GM10248 (cell line): ENCODE measurements around the gene PRKCB.

Experiments
- CTCF ChIA-PET: fragments of 300-600 bp; sonication (Branson Sonifier 250); formaldehyde crosslinking; extraction: SDS; loops from one replicate; lab custom pipeline; 2021; ENCODE audit warnings: antibody characterized with exemption; lab: Yijun Ruan, JAX
- POLR2A ChIA-PET: fragments of 350-650 bp; sonication (Branson Sonifier 250); formaldehyde crosslinking; extraction: SDS; loops from one replicate; lab custom pipeline; 2020; ENCODE audit warnings: antibody characterized with exemption; lab: Yijun Ruan, JAX
- DNase-seq: peaks from one replicate; pipeline ENCODE4 v3.0.0; 2012; ENCODE audit errors: extremely low spot score
- TF ChIP-seq, protein P1 (sequence below): IDR thresholded peaks from 2 replicates; pipeline ENCODE4 v1.5.1; 2012; ENCODE audit warnings: mild to moderate bottlenecking, low read depth; ENCODE audit errors: extremely low read depth, missing control alignments, control extremely low read depth

Gene PRKCB

DNA sequence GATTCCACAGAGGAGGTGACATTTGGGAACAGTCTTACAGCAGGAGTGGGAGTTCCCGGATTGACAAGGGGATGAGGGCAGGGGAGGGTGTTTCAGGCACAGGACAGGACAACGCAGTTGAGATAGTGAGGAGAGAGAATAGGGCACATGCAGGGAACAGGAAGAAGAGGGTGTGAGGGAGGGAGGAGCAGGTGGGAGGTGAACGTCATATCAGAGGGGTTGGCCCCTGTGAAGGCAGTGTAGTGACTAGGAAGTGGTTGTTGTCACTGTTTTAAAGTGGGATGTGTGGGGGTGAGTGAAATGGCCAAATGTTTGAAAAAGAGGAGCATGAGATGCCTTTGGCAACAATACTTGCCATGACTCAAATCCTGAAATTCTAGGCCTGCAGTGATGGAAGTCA, 12.2 kb downstream of the PRKCB start:
- TF ChIP-seq, protein P1, sequence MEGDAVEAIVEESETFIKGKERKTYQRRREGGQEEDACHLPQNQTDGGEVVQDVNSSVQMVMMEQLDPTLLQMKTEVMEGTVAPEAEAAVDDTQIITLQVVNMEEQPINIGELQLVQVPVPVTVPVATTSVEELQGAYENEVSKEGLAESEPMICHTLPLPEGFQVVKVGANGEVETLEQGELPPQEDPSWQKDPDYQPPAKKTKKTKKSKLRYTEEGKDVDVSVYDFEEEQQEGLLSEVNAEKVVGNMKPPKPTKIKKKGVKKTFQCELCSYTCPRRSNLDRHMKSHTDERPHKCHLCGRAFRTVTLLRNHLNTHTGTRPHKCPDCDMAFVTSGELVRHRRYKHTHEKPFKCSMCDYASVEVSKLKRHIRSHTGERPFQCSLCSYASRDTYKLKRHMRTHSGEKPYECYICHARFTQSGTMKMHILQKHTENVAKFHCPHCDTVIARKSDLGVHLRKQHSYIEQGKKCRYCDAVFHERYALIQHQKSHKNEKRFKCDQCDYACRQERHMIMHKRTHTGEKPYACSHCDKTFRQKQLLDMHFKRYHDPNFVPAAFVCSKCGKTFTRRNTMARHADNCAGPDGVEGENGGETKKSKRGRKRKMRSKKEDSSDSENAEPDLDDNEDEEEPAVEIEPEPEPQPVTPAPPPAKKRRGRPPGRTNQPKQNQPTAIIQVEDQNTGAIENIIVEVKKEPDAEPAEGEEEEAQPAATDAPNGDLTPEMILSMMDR: no peak
- ChIA-PET CTCF (interaction anchor here (1.1 to 1.8 kb wide), 5 partner anchors 9 to 169 kb away, joined by 3 to 6 read pairs (median 4); no protein-coding TSS in a partner anchor), POLR2A (no interaction called here)
- DNase-seq: no peak

DNA sequence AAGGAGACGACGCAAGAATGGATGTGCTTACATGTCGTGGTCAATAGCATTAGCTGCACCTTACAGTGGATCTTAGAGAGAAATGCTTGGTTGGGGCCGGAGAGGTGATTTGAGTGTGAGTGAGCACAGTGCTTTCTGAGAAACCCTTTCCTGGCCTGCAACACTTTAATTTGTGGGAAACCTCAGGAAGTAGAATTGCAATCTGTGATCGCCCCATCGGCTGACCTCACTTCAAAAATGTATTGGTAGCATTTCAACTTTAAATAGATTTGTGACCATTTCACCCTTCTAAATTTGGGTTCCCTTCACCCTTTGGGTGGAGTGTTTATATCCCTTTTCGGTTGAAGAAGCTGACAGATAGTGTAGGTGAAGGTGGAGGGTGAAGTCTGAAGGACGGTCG, 13.2 kb downstream of the PRKCB start:
- ChIA-PET CTCF (interaction anchor here (1.1 to 1.9 kb wide), 5 partner anchors 8 to 168 kb away, joined by 3 to 6 read pairs (median 4); no protein-coding TSS in a partner anchor), POLR2A (no interaction called here)
- no peak for DNase-seq
- TF ChIP-seq, protein P1: no peak

DNA sequence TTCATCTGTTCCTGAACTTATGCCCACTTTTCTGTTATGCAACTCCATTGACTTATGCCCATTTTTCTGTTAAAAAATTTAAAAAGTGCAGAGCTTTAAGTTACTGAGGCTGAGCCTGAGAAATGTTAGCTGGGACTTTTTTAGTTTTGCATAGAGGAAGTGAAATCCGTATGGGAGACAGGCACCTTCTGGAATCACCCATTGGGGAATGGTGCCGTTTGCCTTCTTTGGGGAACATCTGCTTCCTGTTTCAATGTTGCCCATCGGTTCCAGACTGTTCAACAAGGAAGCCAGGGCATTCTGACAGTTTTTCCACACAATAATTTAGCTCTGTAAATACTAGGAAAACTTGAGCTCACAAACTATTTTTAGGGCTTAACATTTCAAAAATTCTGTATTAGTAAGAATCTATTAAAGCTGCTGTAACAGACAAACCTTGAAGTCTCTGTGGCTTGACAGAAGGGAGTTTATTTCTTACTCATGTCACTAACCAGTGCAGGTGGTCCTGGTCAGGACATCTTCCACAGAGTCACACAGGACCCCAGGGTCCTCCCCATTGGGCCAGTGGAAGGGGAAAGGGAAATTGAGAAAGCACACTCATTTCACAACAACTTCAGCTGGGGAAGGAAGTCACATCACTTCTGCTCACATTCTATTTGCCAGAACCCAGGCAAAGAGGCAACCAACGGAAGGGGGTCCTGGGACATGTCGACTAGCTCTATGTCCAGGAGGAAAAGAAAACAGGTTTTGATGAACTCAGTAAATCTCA, 17.2 kb downstream of the PRKCB start:
- no peak for DNase-seq
- ChIA-PET CTCF (interaction anchor here (1.0 to 2.0 kb wide), 7 partner anchors 8 to 157 kb away, joined by 3 to 9 read pairs (median 4); no protein-coding TSS in a partner anchor), POLR2A (interaction anchor here (1.0 kb wide), 1 partner anchor 12 kb away, joined by 3 read pairs; no protein-coding TSS in a partner anchor)
- TF ChIP-seq, protein P1: no peak

DNA sequence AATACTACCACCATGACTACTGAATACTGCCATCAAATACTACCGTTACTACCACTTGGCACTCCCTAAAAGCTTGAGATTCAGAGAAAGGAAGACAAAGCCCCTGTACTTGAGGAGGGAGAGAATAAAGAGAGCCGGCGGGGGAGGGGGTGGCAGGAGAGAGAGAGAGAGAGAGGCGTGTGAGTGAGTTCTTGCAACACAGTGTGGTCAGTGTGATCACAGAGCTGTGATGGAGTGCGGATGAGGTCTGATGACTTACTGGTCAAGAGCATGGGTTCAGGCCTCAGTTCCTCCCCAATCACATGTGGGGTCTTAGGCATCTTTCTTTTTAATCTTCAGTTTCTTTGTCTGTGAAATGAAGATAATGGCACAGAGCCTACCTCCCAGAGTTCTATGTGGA, 19.2 kb downstream of the PRKCB start:
- no peak for DNase-seq
- TF ChIP-seq, protein P1: no peak
- ChIA-PET CTCF (interaction anchor here (1.0 to 1.6 kb wide), 5 partner anchors 9 to 155 kb away, joined by 3 to 4 read pairs (median 3); no protein-coding TSS in a partner anchor), POLR2A (interaction anchor here (0.6 kb wide), 1 partner anchor 158 kb away, joined by 3 read pairs; no protein-coding TSS in a partner anchor)

DNA sequence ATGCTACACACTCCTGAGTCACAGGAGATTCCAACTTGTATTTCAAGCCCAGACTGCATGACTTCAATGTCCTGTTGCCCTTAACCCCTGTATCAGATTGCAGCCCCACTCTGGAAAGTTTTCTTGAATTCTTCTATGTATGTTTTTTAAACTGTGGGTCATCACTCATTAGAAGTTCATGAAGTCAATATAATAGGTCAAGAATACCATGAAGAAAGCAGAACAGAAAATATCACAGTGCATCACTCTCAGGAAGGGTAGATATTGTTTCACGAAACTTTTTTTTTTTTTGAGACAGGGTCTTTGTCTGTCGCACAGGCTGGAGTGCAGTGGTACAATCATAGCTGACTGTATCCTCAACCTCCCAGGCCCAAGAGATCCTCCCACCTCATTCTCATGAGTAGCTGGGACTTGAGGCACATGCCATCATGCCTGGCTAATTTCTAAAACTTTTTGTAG, 20.5 kb downstream of the PRKCB start:
- DNase-seq: no peak
- ChIA-PET CTCF (interaction anchor here (1.0 to 2.6 kb wide), 6 partner anchors 12 to 154 kb away, joined by 3 to 9 read pairs (median 4); no protein-coding TSS in a partner anchor), POLR2A (no interaction called here)
- TF ChIP-seq, protein P1: no peak

DNA sequence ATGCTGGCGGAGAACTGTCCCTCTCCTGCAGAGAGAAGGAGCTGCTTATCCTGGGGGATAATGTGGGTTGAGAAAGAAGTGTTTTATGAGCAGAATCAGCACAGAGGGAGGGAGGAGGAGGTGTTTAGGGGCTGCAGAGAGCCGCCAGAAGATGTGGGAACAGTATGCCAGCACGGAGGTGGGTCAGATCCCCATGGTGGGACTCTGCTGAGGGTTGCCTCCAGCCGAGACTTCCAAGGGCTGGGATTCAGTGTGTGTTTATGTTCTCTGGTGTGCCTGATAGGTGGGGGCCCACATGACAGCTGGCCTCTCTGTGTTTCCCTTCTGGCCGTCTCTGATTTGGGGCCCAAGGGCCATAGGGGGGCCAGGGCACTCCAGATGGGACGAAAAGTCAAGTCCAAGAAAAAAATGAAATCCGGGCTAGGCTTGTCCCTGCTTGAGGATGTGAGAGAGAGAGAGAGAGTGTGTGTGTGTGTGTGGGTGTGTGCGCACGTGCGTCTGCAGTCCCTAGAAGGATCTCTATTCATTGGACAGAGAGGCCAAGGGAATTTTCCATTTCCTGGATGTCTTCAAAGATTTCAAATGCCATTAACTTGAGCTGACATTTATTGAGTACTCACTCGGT, 21.6 kb downstream of the PRKCB start:
- TF ChIP-seq, protein P1: no peak
- DNase-seq: no peak
- CTCF ChIA-PET: interaction anchor here (1.1 to 2.6 kb wide), 5 partner anchors 10 to 154 kb away, joined by 3 to 9 read pairs (median 5); no protein-coding TSS in a partner anchor
- POLR2A ChIA-PET: no interaction called here
